ENCODE data around the gene SPRY1.

DNA sequence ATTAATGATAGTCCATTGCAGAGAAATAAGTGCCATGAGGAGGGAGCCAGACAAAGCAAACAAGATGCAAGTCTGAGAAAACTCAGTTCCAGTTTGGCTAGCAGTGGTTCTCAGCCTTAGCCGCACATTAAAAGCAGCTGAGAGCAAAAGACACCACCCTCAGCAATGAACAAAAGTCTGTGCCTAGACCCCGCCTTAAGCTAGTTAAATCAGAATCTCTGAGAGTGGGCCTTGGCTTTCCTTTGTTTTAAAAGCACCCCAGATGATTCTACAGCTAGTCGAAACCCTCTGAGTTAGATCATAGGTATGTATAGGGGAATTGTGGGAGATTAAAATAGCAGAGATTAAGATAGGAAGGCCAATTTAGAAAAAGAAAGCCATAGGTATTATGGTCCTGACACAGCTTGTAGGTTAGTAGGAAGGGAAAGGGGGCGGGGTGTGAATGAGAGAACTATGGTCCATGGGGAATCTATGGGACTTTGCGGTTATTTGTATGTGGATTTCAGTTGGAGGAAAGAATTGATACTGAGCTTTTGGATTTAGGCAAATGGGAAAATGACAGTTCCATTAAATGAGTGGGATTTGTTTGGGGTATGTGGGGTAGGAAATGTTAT, 12.0 kb downstream of the SPRY1 start:
- TF ChIP-seq POLR2A (IDR thresholded peaks at IDR 0.05) = no peak
- TF ChIP-seq, protein P1, sequence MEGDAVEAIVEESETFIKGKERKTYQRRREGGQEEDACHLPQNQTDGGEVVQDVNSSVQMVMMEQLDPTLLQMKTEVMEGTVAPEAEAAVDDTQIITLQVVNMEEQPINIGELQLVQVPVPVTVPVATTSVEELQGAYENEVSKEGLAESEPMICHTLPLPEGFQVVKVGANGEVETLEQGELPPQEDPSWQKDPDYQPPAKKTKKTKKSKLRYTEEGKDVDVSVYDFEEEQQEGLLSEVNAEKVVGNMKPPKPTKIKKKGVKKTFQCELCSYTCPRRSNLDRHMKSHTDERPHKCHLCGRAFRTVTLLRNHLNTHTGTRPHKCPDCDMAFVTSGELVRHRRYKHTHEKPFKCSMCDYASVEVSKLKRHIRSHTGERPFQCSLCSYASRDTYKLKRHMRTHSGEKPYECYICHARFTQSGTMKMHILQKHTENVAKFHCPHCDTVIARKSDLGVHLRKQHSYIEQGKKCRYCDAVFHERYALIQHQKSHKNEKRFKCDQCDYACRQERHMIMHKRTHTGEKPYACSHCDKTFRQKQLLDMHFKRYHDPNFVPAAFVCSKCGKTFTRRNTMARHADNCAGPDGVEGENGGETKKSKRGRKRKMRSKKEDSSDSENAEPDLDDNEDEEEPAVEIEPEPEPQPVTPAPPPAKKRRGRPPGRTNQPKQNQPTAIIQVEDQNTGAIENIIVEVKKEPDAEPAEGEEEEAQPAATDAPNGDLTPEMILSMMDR (IDR thresholded peaks at IDR 0.05) = no peak

Measured in uterus (tissue), 2 donors.